GM18873 (cell line): ENCODE measurements around the gene DNAH6.
"Not testable (repeated sequence)": the region's sequence is repeated elsewhere in the genome, so short reads cannot be mapped to it uniquely, and the experiment has no call there.

Source experiments
- ATAC-seq: cut with Tn5 transposase; IDR thresholded peaks from one replicate; pipeline ENCODE4 v1.9.1; 2021; ENCODE audit warnings: mild to moderate bottlenecking, moderate library complexity, moderate number of reproducible peaks; ENCODE audit not compliant: unreplicated experiment, low FRiP score

DNAH6 gene

DNA sequence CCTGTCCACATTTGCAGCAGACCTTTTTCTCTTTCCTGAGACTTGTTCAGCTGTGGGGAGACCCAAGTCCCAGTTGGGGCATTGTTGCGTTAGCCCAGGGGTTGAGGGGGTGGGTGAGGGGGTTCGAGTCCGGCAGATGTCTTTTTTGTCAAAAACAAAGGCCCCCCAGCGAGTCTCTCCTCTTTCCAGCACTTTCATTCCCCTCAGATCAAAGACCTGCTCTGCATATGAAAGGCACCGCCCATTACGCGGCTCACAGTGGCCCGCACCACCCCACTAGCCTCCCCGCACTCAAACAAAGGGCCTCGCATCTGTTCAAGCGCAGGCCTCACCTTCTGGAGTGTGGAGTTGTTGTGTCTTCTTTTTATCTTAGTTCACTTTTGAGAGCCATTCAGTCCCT is 339.4 kb downstream of the DNAH6 start:
- ATAC-seq: no peak

DNA sequence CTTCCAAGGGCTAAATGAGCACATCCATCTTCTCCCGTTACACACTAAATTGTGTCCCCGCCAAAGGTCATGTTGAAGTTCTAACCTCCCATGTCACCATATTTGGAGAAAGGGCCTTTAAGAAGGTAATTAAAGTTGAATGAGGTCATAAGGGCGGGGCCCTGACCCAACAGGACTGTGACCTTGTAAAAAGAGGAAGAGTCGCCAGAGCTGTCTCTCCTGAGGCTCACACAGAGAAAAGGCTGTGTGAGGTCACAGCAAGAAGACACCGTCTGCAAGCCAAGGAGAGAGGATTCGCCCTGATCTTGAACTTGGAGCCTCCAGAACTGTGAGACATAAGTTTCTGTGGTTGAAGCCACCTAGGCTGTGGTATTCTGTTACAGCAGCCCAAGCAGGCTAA is 340.5 kb downstream of the DNAH6 start:
- no peak for ATAC-seq

DNA sequence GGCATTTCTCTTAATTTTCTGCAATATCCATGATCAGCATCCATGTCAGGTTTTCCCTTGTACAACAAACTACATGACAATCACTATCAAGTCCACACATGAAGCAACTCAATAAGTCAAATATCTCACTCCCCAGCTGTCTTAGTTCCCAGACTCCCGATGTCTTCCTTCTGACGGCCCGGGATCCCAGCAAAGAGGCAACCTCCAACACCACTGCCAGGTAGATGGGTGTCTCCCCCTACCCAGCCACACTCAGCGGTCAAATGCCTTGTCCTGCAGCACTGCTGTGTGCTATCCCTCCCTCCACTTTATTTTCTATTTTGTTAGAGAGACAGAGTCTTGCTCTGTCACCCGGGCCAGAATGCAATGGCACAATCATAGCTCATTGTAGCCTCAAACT is 341.3 kb downstream of the DNAH6 start:
- no peak for ATAC-seq

- no peak for ATAC-seq
Observed at GRCh38 chr2:84858123-84858522, 341.8 kb downstream of the DNAH6 start.

DNA sequence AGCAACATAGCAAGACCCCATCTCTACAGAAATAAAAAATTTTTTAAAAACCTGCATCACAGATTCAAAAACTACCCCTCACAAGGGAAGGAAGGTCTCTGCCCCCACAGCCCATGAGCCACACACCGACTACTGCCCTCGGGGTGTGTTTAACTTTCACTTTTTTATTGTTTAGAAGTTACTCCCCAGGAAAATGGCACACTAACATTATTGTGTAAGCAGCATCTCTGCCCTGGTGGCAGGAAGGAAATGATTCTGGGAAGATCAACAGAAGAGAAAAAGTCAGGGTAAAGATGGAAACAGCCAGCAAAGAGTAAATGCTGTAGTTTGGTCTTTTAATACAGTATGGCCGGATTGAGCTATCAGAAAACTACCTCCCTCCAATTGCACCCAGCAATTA is 342.6 kb downstream of the DNAH6 start:
- ATAC-seq: no peak

GRCh38 chr2:84861539-84861938 is 345.2 kb downstream of the DNAH6 start:
- no peak for ATAC-seq

DNA sequence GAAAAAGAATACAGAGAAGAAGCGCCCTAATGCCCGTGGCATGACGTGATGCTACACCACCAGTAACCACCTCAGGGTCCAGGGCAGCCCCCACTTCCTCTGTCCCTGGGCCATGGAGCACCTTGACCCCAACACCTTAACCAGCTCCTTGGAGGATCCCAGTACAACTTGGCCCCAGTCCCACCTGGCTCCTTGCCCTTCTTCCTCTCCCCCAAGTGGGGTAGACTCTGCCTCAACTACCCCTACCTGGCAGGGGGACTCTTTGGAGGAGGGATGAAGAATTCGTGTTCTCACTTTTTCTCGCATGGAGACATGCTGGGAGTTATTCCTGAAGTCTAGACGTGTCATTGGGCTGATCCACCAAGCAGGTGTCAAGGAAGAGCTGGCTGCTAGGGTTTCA is 345.7 kb downstream of the DNAH6 start:
- no peak for ATAC-seq

GRCh38 chr2:84865181-84865783 is 349.0 kb downstream of the DNAH6 start:
- ATAC-seq: no peak

GRCh38 chr2:84866122-84866521 is 349.8 kb downstream of the DNAH6 start:
- ATAC-seq: no peak

- ATAC-seq: not testable (repeated sequence)
Observed at GRCh38 chr2:84868327-84868726, 352.0 kb downstream of the DNAH6 start.
